Dermis blood vessel endothelial cell (primary cell): ENCODE data around the gene SLC25A23. TPM values are rescaled to one million over a fixed set of nuclear protein-coding genes. Genes with fewer than 3 reads are reported as not detected.
A peak's percentile ranks its signal among the peaks of the same experiment; 100 is the strongest.
"Not testable (repeated sequence)": the region's sequence is repeated elsewhere in the genome, so short reads cannot be mapped to it uniquely, and the experiment has no call there.

Experiments used
- DNase-seq: peaks from one replicate; pipeline ENCODE4 v3.0.0; 2010
- total RNA-seq: library from RNA; depleted of rRNA; stranded (reverse); fragments of >200 nt; gene quantifications from 2 replicates; pipeline ENCODE4 v1.2.3, GENCODE V29; 2014

SLC25A23 gene
- total RNA-seq, 1 donor from 2014 or later, result 20.4 TPM

DNA sequence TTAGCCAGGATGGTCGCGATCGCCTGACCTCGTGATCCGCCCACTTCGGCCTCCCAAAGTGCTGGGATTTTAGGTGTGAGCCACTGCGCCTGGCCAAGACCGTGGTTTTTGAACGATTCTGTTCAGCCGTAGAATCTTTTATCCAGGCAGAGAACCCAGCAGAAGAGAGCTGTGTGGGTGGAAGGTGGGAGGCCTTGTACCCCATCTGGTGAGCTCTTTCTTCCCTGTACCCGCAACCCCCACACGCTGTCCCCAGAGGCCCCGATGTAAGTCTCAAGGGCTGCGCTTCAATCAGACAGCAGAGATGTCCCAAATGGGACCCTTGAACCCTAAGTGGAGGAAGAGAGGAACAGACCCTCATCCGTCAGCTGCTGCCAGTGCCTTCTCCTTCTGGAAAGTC lies 3.7 kb downstream of the SLC25A23 start:
- DNase-seq, result no peak

DNA sequence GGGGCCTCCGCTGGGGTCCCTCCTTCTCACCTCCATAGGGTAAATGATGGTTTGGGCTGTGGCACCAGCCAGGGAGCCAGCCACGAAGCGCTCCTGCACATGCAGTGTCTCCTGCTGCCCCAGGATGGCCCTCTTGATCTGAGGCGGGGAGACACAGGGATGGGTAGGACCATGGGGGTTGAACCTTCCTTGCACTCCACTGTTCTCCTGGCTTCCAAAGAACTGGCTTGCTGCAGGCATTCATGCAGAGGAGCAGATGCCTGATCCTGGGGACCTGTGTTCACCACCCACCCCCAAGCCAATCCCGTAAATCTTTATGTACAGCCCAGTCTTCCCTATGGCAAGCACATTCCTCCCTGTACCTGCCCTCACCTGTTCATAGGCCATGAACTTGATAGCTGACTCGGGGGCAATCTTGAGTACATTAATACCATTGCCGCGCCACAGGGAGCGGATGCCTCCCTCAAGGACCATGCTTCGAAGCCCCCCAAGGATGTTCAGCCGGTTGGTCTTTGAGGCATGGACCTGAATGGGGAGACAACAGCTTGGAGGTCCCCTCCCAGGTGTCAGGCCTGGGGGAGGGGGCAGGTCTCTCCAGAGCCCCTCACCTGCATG lies 5.5 kb downstream of the SLC25A23 start:
- no peak for DNase-seq

DNA sequence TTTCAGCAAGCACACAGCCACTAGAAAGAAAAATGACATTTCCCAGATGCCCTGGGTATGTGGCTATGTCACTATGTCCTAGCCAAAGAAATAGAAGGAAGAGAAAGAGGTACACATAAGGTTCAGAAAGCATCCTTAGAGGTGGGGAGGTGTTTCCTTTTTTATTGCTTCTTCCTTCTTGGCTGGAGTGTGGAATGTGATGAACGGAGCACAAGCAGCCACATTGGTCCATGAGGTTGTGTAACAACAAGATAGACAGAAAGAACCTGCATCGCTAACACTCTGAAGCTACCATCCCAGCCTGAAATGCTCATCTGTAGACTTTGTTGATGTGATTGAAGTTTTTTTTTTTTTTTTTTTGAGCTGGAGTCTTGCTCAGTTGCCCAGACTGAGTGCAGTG lies 6.7 kb downstream of the SLC25A23 start:
- no peak for DNase-seq

DNA sequence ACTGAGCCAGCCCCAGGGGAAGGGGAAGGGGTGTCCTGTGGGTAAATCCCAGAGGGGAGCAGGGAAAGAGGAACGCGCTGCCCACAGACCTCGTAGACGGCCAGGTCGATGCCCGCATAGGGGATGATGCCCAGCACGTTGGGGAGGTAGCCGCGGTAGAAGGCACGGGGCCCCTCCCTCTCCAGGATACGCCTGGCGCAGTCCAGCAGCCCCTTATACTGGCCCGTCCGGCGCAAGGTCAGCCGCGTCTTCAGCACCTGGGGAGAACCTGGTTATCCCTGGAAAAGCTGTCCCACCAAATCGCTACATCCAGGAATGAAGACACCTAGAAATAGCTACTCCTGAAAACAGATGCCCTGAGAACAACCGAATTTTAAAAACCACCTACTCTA lies 7.4 kb downstream of the SLC25A23 start:
- no peak for DNase-seq

DNA sequence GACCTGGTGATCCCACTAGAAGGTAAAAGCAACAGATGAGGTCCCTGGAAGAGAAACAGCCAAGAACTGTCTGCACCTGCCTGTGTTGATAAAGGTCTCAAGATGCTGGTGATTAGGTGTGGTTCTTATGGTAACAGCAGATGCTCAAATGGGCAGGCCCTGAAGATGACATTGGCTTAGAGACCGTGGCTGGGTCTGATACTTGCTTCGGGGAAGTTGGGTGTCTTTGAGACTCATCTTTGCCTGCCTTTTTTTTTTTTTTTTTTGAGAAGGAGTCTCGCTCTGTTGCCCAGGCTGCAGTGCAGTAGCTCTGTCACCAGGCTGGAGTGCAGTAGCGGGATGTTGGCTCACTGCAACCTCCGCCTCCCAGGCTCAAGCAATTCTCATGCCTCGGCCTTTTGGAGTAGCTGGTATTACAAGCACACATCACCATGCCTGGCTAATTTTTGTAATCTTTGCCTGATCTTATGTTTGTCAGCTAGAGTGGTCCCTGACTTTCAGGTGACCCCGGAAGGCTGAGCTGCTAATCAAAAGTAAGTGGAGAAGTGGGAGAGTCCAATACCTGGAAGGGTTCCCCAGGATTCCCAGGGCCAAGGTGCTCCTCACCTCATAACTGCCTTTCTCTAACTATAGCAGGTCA lies 7.9 kb downstream of the SLC25A23 start:
- no peak for DNase-seq

DNA sequence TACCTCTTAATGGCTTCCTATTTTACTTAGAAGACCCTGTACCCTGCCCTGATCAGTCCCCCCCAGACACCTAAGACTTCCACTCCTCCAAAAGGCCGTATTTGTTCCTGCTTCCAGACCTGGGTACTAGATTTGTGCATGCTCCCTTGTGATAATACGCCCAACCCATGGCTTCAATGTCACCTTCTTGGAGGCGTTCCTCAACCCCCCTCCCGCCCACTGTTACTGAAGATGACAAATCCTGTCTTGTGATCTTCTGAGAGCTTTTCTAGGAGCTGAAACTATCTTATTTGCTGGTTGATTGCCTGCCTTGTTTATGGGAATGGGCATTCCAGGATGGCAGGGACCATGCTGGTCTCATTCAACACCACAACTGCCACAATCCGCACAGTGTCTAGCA lies 9.4 kb downstream of the SLC25A23 start:
- DNase-seq, result no peak

DNA sequence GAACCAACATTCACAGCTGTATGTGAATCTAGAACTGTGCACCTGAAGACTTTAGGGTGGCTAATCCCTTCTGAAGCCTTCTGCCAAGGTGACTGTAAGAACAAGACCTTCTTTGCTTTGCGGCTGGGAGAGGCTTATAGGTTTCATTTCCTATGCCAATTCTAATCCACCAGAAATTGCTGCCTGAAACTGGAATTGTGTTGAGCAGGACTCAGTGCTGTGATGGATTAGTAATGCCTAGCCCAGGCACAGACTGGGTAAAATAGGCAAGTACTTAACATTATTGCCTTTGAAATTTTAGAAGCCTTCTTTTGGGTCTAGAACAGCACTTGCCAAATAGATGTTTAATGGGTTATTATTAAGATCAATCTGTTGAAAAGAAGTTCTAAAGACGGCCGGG lies 11.5 kb downstream of the SLC25A23 start:
- DNase-seq, result no peak

DNA sequence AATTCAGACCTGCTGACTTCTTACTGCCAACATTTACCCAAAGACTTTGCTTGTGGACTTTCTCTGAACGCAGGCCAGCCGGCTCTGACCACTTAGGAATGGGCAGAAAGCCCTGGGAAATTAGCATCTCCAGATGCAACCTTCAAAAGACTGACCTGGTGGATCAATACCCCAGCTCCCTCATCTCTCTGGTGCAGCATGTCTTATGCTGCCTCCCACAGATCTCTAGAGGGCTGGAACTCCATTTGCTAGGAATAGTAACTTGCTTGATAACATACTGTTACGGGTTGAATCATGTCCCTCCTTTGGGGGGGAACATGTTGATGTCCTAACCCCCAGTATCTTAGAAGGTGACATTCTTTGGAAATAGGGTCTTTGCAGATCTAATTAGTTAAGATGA lies 13.1 kb downstream of the SLC25A23 start:
- DNase-seq, result no peak

DNA sequence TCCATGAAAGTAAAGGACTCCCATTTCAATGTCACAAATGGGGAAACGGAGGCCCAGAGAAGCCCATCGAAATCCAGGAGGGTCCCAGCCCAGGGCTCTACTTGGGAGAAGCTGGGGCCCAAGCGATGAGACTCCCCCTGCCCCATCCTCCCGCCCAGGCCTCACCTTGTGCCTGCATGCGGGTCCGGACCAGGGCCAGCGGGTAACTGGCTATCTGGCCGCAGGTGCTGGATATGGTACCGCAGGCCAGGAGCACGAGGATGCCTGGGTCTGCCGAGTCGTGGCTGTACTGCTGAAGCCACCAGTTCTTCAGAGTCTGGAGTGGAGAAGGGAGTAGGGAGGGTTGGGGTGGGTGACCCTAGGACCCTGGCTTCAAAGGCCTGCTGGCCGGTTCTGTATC lies 15.6 kb downstream of the SLC25A23 start:
- DNase-seq, result no peak

DNA sequence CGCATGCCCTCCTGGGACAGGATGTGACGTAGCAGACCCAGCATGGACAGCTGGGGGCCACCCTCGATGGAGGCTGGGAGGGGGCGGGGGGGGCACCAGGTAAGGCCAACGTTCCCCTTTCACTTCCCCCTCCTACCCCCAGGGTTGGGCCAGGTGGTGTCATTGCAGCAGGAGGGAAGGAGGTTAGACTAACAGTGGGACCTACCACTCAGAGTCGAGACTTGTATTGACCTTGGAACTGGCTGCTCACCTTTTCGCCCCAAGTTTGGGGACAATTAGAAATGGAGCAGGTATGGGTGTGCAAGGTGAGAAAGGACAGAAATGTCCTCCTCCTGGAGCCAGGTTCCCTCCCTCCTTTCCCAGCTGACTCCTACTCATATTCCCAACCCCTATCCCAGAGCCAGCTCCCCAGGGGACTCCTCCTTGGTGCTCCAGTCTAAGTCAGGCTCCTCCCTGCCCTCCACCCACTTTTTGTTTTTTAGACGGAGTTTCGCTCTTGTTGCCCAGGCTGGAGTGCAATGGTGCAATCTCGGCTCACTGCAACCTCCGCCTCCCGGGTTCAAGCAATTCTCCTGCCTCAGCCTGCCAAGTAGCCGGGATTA lies 17.4 kb downstream of the SLC25A23 start:
- DNase-seq, result no peak

DNA sequence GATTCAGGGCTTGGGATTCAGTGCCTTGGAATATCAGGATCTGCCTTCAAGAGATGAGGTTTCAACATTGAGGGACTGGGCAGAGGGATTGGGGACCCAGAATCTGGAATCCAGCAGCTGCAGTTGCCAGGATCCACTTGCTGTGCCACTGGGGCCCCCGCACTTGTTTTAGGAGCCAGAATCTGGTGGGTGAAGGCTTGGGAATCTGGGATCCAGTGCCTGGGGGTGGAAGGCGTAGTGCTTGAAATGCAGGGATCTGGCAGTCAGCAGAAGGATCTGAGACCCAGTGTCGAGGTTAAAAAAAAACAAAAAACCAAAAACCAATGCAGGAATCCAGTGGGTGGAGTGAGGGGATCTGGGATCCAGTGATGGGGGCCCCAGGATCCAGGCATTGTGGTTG lies 18.7 kb downstream of the SLC25A23 start:
- DNase-seq, result no peak

DNA sequence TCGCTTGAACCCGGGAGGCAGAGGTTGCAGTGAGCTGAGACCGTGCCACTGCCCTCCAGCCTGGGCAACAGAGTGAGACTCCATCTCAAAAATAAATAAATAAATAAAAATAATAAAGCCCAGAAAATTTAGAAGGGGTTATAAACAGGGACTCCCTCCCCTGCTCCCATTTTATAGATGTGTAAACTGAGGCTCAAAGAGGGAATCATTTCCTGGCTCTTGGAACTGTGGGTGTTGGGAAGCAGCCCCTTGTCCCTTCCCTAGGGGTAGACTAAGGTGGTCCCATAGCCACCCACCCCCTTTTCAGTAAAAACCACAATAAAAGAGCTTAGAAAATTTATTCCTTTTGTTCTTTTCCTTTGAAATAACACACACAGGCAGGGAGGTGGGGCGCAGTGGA lies 19.8 kb downstream of the SLC25A23 start:
- DNase-seq, result no peak

DNA sequence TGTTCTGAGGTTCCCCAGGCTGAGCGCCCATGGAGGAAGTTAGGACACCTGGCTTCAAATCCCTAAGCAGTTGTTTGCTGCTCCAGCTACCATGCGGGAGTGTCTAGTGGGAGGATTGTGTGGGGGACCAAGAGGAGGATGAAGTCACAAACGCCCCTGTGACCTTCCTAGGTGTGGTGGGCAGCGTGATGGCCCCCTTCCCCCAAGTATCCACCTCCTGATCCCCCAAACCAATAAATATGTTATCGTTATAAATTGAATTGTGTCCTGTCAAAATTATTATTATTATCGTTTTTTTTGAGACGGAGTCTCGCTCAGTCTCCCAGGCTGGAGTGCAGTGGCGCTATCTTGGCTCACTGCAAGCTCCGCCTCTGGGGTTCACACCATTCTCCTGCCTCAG lies 25.9 kb downstream of the SLC25A23 start, which contains the start of gene SLC25A41:
Gene SLC25A41, minus strand, starts transcription at position 101 of the 400 bp plus-strand sequence. Its CDS starts 70 bp downstream, at position 31.
- no peak for DNase-seq

DNA sequence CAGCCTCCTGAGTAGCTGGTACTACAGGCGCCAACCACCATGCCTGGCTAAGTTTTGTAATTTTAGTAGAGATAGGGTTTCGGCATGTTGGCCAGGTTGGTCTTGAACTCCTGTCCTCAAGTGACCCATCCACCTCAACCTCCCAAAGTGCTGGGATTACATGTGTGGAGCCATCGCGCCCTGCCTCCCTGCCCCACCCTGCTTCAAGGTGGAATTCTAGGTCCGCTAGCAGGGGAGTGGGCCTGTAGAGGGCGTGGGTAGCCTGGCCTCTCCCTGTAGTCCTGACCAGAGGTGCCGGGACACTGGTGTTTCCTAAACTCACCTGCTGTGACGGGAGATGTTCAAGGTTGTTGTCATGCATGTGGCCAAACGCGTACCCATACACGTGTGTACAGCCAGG lies 26.4 kb downstream of the SLC25A23 start:
- no peak for DNase-seq

DNA sequence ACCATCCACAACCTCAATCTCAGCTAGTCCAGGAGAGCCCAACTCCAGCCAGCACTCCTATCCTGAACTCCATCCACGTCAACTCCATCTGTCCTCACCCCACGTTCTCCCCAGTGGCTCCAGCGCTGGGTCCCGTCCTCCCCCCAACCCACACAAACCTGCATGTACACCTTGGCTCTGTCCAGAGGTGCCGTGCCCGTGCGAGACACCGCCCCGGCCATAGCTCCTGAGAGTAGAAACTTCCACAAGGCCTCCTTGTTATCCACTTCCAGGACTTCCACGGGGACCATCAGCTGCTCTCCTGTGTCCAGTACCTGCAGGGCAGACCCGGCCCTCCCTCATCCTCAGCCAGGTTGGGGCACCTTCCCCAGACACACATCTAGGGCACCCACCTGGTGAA lies 27.7 kb downstream of the SLC25A23 start:
- DNase-seq, result no peak

DNA sequence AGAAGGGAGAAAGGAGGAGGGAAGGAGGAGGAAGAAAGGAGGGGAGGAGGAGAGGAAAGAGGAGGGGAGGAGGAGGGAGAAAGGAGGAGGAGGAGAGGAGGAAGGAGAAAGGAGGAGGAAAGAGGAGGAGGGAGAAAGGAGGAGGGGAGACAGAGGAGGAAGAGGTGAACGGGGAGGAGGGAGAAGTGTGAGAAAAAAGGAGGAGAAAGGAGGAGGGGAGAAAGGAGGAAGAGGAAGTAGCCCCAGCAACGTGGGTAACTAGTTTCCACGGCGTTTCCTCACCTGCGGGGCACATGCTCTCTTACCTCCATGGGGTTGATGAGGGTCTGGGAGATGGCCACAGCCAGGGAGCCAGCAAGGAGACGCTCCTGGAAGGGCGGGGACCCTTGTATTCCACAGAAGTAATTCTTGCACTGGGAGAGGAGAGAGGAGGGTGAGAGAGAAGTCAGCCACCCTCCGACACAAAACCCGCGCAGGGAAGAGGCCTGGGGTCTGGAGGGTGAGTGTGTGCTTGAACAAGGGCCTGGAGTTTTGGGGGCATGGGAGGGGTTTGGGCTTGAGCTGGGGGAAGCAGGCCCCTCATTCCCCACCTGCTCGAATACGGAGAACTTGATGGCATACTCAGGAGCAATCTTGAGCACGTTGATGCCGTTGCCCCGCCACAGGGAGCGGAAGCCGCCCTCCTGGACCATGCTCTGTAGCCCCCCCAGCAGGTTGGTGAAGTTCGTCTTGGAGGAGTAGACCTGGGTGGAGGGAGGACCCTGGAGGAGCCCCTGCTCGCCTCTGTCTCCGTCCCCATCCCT lies 30.0 kb downstream of the SLC25A23 start:
- no peak for DNase-seq

DNA sequence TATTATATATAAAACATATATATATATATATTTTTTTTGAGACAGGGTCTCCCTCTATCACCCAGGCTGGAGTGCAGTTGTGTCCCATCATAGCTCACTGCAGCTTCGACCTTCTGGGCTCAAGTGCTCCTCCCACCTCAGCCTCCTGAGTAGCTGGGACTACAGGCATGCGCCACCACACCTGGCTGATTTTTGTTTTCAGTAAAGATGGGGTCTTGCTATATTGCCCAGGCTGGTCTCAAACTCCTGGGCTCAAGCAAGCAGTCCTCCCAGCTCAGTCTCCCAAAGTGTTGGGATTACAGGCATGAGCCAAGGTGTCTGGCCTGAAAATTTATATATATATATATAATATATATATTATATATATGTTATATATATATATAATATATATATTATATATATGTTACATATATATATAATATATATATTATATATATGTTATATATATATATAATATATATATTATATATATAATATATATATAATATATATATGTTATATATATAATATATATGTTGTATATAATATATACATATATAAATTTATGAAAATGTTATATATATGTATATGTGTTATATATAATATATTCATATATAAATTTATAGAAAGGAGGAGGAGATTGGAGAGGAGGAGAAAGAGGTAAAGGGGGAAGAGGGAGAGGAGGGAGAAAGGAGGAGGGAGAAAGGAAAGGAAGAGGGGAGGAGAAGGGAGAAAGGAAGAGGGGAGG lies 30.7 kb downstream of the SLC25A23 start:
- DNase-seq, result not testable (repeated sequence)

DNA sequence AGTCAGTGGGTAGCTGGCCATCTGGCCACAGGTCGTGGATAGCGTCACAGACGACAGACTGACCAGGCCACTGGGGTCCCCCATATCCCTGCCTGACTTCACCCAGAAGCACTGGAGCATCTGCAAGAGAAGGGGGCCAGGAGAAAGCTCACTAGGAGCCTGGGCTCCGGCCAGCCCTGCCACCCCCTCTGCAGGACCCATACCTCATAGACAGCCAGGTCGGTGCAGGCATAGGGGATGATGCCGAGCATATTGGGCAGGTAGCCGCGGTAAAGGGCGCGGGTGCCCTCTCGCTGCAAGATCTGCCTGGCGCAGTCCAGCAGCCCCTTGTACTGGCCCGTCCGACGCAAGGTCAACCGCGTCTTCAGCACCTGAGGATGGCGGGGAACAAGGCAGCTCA lies 32.5 kb downstream of the SLC25A23 start:
- DNase-seq, result no peak

DNA sequence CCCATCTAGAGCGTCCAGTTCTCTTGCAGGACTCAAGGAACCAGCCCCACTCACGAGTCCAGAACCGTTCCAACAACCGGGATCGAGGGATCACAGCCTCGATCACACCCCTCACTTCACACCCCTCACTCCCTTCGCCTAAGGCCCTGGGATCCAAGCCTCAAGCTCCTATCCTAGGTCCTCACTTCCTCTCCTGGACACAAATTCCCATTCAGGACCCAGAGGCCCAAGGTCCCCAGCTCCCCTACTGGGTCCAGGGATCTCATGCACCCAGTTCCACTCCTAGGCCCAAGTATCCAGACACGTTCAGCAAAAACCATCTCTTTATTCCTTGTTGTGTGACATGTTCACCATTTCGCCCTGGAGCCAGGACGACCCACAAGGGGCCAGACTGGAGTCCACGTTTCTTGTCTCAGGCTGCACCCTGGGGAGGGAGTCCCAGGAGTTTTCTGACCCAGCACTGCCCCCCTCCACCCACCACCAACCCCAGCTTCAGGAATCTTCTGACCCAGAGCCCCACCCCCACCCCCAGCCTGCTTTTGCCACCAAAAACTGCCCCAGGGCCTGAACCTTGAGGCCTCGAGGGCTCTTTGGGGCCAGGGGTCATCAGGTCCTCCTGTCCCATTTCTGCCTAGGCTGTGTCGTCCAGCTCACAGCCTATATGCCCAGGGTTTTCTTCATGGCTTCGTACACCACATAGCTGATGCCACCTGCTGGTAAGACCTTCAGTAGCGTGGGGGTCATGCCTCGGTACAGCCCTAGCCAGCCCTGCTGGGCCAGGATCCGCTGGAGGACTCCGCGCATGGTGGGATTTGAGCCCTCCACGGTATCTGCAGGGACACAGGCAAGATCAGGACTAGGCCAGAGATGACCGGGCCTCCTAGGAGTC lies 33.6 kb downstream of the SLC25A23 start:
- peak; percentile 28 for DNase-seq

DNA sequence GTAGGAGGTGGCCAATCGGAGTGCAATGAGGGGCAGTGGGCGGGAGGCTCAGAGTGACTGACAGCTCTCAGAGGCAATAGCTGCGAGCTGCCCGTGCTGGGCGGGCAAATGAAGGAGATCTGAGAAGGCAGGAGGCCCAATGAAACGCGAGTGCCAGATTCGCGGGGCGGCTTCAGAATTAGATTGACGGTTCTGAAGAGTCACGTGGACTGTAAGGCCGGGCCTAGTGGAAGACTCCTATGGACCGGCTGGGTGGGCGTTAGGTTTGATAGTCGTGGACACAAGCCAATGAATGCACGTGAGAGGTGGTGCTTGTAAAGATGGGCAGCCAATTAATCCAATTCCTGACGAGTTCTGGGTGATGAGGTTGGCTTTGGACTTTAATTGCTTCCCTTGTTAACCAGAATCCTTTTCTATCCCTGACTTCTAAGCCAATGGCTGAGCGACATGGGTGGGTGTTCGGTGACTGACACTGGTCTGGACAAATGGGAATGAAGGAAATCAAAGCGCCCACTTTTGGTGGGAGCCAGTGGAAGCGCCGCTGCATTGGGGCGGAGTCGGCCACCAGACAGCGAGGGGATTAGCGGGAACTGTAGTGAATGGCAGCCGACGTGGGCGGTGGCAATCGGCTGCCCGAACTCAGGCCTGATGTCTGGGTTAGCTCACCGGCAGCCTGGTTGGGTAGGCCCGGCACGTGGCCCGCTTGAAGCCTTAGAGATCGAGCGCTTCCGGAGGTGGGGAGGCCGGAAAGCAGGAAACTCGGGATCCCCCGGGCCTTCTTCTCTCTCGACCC lies 34.5 kb downstream of the SLC25A23 start:
- DNase-seq, result peak; percentile 100
